GM19395 (cell line): ENCODE measurements around the gene CIAO3.

Source experiments
- ATAC-seq: cut with Tn5 transposase; IDR thresholded peaks from one replicate; pipeline ENCODE4 v1.9.1; 2021; ENCODE audit warnings: mild to moderate bottlenecking, moderate library complexity; ENCODE audit not compliant: unreplicated experiment

The CIAO3 gene

DNA sequence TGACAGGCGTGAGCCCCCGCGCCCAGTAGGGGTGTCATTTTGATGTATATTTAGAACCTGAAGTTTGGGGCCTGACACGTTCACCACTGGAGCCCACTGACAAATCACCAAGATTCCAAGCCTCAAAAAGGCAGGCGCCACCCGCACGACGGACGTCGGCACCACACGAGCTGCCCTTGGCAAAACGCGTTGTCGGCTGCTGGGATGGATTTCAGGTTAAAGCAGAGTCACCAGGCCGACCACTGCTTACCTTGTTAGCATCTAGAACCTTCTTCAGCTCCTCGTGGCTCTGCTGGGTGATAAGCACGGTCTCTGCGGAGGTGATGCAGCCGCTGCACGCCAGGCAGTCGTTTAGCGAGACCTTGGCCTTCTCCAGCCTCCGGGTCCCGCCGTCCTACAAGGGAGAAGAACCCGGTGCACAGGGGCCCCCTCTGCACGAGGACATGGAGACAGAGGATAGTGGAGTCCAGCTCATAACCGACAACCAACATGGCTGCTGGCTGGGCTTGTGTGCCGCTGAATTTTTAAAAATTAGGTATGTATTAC, 3.8 kb downstream of the CIAO3 start:
- no peak for ATAC-seq

DNA sequence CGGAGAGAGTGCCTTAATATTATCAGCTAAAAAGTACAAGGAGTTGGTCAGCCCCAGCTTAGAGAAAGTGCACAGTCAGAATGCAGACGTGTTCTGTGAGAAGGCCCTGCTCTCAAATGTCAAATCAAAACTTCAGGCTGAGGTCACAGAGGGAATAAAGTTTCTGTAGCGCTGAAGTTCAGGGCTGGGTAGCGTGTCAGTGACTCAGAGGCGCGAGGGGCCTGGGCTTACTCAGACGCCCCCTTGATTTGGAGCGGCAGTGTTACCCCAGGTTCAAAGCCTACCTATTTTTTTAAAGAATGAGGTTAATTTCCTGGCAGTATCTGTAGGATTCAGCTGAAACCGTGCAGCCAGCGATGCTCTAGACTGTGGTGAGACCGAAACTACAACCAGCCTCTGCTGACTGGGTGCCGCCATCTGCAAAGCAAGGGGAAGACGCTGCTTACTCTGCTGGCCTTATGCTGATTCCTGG, 4.8 kb downstream of the CIAO3 start:
- no peak for ATAC-seq

DNA sequence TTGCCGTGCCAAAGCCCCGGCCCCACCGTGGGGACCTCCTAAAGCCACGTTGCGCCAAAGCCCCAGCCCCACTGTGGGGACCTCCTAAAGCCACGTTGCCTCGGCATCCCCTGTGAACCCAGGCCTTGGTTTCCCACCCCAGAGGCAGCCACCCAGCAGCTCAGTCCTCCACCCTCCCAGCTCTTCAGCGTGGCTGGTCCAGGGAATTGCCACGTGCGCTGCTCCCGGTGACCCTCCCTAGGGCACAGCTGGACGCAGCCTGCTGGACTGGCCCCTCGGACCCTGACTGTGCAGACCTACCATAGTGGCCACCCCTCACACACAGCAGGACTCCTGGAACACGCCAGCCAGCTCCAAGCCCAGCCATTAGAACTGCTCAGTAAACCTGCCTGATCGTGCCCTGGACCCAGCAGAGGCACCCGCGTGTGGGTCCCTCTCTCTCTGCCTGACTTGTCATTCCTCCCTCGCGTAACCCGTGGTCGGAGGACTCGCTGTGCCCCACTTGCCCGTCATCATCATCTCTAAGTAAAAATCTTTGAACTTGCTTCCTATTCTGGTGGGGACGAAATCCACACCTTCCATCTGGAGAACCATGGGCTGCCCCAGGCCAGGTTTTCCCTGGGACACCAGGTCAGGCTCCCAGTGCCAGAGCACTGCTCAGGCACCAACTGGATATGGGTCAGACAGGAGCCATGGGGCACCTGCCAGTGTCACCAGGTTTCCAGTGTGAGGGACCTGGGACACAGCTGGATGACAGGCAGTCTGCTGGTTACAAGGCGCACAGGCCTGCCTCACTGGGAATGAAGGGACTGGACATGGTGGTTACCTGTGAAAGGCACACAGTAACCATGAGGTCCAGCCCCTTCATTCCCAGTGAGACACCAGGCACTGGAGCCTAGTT, 5.6 kb downstream of the CIAO3 start:
- no peak for ATAC-seq

DNA sequence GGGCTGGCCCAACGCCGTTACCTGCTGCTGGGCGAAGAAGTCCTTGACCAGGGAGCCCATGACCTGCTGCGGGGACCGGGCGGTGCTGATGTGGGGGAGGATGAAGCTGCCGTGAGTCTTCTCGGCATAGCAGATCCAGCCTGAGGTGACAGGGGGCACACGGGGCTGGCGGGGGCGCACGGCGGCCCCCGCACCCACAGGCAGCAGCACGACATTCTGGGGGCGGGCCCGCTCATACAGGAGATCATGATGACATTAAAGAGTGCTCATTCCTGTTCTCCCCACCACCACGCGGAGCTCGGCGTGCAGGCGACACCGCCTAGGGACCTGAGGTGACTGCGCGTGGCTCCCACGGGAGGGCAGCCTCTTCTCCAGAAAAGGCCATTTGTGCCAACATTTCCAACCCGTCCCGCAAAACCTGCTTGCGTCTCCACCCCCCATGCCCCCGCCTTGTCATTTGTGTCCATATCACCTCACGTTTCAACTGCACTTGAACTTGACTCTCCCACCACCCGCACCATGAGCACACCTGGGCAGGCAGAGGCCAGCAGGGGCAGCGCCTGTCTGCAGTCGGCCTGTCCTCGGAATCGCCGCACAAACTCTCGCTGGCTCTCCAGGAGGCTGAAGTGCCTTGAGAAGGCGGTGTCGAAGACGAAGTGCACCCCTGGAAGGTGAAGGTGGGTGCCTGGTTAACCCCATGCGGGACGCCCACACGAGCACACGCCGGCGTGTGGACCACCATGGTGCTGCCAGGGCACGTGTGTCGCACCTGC, 6.4 kb downstream of the CIAO3 start:
- no peak for ATAC-seq

DNA sequence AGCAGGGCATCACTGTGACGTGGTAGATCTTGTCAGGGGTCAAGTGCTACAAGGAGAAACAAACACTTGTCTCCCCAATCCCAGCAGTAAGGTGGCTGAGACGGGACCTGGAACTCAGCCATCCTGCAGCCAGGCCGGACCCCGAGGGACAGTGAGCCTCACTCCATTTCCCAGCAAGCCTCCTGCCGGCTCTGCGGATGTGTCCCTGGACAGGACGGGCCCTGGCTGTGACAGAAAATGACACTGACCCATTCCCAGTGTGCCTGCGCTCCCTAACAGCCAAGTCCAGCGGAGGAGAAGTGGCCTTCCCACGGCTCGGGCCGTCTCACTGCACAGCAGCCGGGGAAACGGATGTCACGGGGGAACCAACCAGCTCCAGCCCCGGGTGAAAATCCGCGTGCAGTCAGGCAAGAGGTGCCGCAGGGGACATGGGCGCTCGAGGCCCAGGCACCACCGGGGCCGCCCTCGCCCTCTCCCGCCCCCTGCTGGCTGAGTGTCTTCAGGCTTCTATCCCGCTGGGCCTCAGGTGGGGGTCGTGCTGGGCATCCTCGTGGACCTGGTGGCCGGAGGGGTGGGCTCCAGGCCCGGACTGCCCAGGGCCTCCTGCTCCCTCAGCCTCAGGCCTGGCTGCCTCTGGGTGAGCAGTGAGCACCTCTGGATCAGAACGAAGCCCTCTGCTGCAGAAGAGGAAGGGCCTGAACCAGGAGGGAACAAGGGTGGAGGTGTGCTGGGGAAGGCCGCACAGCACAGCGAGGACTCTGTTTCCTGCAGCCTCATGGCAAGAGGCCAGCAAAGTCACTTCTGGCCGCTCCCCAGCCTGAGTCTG, 7.2 kb downstream of the CIAO3 start:
- no peak for ATAC-seq

DNA sequence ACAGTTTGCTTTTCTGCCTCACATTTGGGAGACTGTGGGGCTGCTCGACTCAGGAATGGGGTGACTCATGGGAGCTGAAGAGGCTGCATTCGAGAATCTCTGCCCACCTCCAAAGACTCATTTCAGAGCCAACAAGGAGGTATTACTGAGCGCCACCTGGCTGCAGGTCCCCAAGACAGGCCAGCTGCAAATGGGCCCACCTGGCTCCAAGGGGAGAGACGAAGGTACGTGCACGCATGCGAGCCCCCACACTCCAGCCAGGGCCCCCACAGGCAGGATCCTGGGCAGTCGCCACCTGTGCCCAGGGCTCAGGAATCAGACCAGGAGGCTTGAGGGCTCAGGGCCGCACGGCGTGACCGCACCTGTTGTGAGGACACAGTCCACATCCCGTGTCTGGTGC, 7.9 kb downstream of the CIAO3 start:
- no peak for ATAC-seq

DNA sequence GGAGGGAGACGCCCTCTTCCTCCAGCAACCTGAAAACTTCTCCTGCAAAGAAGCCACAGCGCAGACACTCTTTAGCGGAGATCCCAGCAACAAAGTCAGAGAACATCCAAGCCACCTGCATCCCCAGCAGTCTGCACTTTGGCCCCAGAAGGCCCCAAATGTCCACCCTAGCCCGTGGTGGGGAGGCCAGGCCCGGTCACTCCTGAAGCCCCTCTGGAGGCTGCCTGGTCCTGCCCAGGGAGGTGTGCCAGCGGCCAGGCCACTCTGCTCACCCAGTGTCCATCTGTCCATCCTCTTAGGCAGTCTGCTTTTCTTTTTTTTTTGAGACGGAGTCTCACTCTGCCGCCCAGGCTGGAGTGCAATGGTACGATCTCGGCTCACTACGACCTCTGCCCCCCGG, 8.5 kb downstream of the CIAO3 start:
- ATAC-seq, result no peak

DNA sequence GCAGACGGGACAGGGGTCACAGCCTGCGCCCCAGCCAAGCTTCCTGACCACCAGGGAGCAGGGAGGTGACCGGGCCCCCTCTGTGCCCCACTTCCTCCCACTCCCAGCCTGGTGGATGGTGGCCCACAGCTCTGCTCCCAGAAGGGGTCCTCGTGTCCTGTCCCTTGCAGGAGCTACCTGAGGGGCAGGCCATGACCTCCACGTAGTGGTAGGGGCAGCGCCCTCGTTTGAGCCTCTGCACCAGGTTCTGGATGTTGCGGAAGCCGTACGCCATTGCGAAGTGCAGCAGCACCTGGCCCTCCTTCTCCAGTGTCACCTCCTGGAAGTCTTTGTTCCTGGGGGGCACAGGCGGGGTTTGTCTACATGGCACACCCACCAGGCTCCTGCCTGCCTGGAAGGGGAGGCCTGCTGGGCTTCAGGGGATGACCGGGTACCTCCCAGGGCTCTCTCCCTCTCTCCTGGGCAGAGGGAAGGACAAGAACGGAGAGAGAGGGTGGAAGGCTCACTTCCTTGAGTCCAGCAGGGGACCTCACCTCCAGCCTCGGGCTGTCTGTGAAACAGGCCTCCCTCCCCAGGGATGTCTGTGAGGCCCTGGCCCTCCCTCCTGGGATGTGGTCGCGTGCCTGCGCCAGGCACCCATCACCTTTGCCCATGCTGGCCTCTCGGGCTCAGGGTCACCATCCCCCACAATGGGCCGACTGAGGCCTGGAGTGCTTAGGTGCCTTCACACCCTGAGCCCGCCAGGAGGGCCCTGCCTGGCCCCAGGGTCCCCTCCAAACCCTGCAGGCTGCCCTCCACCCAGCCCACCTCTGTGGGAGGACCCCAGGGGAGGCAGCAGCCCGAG, 9.9 kb downstream of the CIAO3 start:
- ATAC-seq, result no peak

DNA sequence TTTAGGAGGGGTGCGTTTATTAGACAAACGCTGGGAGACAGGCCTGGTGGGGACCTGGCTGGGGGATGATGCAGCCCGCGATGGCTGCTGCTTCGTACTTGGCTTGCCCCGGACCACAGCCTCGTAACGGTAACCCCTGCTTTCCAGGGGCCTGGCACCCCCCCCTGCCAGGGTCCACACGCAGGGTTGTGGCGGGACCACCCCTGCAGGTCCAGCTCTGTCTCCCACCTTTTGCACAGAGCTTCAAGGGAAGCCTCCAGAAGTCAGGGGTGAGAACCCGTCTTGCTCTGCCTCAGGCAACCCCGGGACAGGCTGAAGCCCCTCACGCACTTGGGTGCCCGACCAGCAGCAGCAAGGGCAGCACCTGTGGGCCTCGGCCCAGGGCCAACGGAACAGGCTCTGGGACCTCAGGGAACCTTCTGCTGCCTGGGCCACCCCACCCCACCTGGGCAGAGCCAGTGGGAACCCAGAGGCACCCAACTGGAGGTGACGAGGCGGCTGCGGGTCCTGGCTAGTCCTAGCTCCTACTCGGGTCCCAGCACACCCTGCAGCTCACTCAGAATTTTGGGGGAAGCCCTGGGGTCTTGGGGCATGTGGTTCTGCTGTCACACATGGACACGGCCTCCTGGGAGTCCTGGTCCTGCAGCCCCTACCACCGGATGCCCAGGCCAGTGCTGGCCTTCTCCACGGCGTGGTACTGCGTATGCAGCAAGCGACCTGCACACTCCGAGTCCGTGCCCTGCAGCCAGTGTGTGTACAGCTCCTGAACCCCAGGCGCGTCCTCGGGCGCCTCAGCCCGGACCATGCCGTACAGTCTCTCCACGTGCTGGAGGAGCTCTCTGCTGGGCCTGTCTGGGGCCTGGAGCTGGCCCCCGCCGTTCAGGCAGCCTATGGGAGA, 10.8 kb downstream of the CIAO3 start:
- no peak for ATAC-seq

DNA sequence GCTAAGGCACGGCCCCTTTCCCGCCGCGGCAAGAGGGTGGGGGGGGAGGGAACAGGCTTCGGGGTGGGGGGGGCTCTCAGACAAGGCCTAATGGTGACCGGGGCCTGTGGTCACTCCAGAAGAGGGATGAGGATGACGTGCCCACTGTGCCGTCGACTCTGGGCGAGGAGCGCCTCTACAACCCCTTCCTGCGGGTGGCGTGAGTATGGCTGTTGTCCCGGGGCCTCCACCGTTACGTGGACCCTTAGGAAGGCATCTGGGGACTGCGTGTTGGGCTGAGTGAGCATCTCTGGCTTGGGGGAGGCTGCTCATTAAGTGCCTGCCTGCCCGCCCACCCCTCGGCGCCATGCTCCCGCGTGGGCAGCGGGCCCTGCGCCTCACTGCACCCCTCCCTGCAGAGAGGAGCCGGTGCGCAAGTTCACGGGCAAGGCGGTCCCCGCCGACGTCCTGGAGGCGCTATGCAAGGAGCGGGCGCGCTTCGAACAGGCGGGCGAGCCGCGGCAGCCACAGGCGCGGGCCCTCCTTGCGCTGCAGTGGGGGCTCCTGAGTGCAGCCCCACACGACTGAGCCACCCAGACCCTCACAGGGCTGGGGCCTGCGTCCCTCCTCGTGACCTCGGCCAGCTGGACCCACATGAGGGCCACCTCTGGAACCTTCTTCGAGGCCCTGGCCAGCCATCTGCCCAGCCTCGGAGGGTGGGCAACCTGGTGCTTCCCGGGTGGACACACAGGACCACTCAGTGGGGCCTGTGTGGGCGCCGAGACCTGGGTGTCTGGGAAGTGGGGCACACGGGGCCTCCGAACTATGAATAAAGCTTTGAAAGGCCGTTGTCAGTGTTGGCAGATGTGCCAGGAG, 11.7 kb downstream of the CIAO3 start:
- no peak for ATAC-seq

DNA sequence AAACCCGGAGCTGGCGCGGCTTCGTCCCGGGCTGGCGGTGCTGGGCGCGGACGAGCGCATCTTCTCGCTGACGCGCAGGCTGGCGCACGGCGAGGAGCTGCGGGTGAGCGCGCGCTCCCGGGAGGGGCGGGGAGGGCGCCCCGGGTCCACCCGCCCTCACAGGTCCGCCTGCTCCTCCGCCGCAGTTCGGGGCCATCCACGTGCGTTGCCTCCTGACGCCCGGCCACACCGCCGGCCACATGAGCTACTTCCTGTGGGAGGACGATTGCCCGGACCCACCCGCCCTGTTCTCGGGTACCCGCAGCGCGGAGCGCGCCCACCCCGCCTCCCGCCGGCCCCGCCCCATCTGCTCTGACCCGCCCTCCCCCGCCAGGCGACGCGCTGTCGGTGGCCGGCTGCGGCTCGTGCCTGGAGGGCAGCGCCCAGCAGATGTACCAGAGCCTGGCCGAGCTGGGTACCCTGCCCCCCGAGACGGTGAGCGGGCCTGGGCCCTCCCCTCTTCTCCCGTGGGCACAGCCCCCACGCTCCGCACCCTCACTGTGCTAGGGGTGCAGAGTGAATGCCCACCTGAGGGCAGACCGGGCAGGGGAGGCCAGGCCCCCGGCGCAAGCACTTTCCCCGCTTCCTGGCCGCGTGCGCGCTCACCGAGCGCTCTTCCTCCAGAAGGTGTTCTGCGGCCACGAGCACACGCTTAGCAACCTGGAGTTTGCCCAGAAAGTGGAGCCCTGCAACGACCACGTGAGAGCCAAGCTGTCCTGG, 12.5 kb downstream of the CIAO3 start:
- no peak for ATAC-seq

DNA sequence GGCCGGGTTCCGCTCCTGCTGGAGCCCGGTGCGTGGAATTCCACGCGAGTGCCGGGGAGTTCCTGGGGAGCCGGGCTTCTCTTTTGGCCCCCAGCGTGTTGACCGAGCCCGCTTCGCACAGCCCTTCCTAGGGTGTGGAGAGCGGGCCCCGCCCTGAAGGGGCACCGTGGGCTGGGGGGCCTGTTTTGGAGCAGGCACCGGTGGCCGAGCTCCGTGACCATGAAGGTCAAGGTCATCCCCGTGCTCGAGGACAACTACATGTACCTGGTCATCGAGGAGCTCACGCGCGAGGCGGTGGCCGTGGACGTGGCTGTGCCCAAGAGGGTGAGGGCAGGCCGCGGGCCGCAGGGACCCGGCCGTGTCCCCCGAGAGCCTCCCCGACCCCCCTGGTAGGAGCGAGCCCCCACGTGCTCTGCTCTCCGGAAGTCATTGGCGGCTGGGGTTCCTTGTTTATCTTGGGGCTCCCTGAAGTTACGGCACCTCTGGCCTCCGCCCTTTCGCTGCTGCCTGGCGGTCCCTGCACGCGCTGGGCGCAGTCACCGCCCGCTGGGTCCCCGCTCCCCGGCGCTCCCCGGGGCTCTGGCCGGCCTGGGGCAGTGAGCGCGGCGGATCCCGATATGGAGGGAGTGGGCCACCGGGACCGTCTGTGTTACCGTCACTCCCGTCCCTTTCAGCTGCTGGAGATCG, 13.4 kb downstream of the CIAO3 start:
- no peak for ATAC-seq

DNA sequence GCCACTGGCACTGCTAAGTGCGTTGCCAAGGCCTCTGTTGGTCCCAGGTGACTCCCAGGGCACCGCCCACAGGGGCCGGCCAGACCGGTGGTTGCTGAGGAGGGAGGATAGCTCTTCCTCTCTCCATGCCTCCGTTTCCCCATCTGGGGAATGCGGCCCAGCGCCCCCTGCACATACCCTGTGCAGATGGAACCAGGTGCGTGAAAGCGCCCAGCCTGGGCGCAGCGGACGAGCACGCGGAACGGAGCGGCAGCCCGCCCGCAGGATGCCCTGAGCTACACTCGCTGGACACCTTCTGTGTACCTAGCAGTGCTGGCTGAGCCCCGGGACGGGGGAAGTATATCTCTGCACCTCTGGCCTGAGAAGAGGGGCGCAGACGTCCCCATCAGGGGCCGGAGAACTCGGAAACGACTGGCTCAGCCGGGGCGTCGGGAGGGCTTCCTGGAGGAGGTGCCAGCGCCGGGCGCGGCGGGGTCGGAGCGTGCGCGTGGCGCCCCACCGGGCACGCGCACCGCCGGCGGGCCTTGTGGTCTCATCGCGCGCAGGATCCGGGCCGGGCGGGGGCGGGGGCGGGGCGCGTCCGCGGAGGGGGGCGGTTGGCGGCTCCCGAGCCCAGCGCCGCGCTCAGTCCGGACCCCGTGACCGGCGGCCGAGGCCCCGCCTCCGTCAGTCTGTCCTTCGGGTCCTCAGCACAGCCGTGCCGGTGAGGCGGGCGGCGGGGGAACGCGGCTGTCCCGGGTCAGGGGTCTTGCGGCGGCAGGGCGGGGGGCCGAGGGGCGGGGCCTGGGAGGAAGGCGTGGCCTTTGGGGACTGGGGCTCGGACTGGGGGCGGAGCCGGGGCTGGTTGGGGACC, 14.1 kb downstream of the CIAO3 start, which contains the start of the genes CCDC78 and HAGHL:
CCDC78 (minus strand) TSS at position 6 of the 853 bp plus-strand sequence. CDS start 76 bp downstream, outside the sequence.
HAGHL (plus strand) TSS at position 669 of the 853 bp plus-strand sequence. CDS start 404 bp downstream, outside the sequence.
- no peak for ATAC-seq

DNA sequence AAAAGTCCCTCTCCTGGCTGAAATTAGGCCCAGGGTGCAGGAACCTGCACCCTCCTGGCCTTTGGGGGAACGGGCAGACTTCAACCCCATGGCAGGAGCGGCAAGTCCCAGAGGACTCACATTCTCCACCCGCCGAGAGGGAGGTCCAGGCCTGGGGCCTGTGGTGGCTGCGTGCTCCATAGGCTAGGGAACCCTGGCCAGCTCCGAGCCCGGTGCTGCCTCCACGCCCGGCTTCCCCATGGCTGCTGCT, 14.7 kb downstream of the CIAO3 start:
- ATAC-seq, result no peak

DNA sequence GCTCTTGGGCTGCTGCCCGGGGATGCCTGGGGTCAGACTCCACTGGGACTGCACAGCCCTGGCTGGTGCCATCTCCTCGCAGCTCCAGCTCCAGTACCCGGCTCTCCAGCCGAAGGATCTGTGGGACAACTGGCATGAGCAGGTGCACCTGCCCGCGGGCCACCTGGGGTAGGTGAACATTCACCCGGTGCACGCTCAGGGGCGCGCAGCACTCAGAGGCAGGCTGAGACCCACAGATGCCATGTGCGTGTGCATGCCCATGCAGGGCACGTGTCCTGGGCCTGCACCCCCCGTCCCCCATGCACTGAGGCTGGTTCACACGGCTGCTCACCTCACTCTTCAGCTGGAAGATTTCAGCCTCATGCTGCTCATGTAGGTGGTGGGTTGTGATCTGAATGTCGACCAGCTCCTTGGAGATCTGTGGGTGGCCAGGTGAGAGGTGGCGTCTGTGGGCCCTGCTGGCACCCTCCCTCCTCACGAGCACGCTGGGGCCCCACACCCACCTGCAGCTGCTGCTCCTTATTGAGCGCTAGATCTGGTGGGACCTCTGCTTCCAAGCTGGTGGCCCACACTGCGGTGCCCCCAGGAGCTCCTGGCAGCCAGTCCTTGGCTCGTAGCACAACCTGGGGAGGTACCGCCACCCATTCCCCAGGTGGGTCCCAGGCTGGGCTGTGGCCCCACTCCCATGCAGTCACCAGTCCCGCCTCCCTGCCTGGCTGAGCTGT, 15.2 kb downstream of the CIAO3 start:
- no peak for ATAC-seq
